ENCODE results near the gene SEC14L5. TPM values are rescaled to one million over a fixed set of nuclear protein-coding genes. Genes with fewer than 3 reads are reported as not detected.

The SEC14L5 gene
- total and polyA plus RNA-seq, 2 experiments from 2014 or later, result 2.6 to 5.9 TPM

DNA sequence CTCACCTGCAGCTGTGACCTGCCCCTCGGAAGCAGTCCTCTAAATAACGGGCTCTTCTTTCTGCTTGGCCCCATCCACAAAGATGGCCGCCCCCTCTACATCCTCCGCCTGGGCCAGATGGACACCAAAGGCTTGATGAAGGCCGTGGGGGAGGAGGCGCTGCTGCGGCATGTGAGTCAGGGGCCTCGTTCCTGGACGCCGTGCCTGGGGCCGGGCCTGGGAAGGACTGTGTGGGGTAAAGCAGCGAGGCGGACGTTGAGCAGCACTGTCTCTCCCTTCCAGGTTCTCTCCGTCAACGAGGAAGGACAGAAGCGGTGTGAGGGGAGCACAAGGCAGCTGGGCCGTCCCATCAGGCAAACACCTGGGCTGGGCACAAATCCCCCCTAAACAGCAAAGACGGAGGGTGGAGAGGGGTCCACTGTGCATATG, 42.5 kb downstream of the SEC14L5 start:
- Mint-ChIP-seq H3K4me3 (no peak overlapping the region), H3K9me3 (no peaks in the 10 kb centered on the region), H3K4me1 (no peaks in the 10 kb centered on the region), H3K27me3 (ENCODE audit: insufficient read depth, low read depth, poor library complexity) (peaks cover 7% of the 10 kb centered on the region), H3K27ac (no peak overlapping the region), H3K36me3 (ENCODE audit: low read depth) (peaks cover 4% of the 10 kb centered on the region; the same call in 1 of the 3 replicates)
- no peaks in the 10 kb centered on the region for H3K4me1 ChIP-seq (ENCODE audit: insufficient read depth)
- no peaks in the 10 kb centered on the region for H3K27me3 ChIP-seq (ENCODE audit: insufficient read depth)
- no peaks in the 10 kb centered on the region for H3F3A ChIP-seq (replicated peaks; ENCODE audit: low read depth)
- H3K27ac ChIP-seq (ENCODE audit: low read depth), result no peak overlapping the region
- no peaks in the 10 kb centered on the region for H3K36me3 ChIP-seq (ENCODE audit: insufficient read depth)
- no peak overlapping the region for H3K4me2 ChIP-seq
- no peaks in the 10 kb centered on the region for H3K79me2 ChIP-seq (replicated peaks; ENCODE audit: insufficient read depth)
- H4K20me1 ChIP-seq (replicated peaks; ENCODE audit: insufficient read depth), result 0 out of 2 replicates have a peak, but pooled peaks cover 3% of the 10 kb centered on the region
- no peak overlapping the region for H3K4me3 ChIP-seq
- TF ChIP-seq CREB1 (CRISPR knock-in tag; IDR thresholded peaks at IDR 0.05; ENCODE audit: low read depth), result no peak
- no peak for TF ChIP-seq JUNB (IDR thresholded peaks at IDR 0.05; ENCODE audit: unreplicated experiment)
- TF ChIP-seq, protein P1, sequence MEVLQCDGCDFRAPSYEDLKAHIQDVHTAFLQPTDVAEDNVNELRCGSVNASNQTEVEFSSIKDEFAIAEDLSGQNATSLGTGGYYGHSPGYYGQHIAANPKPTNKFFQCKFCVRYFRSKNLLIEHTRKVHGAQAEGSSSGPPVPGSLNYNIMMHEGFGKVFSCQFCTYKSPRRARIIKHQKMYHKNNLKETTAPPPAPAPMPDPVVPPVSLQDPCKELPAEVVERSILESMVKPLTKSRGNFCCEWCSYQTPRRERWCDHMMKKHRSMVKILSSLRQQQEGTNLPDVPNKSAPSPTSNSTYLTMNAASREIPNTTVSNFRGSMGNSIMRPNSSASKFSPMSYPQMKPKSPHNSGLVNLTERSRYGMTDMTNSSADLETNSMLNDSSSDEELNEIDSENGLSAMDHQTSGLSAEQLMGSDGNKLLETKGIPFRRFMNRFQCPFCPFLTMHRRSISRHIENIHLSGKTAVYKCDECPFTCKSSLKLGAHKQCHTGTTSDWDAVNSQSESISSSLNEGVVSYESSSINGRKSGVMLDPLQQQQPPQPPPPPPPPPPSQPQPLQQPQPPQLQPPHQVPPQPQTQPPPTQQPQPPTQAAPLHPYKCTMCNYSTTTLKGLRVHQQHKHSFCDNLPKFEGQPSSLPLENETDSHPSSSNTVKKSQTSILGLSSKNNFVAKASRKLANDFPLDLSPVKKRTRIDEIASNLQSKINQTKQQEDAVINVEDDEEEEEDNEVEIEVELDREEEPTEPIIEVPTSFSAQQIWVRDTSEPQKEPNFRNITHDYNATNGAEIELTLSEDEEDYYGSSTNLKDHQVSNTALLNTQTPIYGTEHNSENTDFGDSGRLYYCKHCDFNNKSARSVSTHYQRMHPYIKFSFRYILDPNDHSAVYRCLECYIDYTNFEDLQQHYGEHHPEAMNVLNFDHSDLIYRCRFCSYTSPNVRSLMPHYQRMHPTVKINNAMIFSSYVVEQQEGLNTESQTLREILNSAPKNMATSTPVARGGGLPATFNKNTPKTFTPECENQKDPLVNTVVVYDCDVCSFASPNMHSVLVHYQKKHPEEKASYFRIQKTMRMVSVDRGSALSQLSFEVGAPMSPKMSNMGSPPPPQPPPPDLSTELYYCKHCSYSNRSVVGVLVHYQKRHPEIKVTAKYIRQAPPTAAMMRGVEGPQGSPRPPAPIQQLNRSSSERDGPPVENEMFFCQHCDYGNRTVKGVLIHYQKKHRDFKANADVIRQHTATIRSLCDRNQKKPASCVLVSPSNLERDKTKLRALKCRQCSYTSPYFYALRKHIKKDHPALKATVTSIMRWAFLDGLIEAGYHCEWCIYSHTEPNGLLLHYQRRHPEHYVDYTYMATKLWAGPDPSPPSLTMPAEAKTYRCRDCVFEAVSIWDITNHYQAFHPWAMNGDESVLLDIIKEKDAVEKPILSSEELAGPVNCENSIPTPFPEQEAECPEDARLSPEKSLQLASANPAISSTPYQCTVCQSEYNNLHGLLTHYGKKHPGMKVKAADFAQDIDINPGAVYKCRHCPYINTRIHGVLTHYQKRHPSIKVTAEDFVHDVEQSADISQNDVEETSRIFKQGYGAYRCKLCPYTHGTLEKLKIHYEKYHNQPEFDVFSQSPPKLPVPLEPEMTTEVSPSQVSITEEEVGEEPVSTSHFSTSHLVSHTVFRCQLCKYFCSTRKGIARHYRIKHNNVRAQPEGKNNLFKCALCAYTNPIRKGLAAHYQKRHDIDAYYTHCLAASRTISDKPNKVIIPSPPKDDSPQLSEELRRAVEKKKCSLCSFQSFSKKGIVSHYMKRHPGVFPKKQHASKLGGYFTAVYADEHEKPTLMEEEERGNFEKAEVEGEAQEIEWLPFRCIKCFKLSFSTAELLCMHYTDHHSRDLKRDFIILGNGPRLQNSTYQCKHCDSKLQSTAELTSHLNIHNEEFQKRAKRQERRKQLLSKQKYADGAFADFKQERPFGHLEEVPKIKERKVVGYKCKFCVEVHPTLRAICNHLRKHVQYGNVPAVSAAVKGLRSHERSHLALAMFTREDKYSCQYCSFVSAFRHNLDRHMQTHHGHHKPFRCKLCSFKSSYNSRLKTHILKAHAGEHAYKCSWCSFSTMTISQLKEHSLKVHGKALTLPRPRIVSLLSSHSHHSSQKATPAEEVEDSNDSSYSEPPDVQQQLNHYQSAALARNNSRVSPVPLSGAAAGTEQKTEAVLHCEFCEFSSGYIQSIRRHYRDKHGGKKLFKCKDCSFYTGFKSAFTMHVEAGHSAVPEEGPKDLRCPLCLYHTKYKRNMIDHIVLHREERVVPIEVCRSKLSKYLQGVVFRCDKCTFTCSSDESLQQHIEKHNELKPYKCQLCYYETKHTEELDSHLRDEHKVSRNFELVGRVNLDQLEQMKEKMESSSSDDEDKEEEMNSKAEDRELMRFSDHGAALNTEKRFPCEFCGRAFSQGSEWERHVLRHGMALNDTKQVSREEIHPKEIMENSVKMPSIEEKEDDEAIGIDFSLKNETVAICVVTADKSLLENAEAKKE (CRISPR knock-in tag; IDR thresholded peaks at IDR 0.05), result no peak
- TF ChIP-seq NANOG (IDR thresholded peaks at IDR 0.05; ENCODE audit: borderline replicate concordance), result no peak
- TF ChIP-seq ZNF331 (CRISPR knock-in tag; IDR thresholded peaks at IDR 0.05; ENCODE audit: low read depth), result no peak
- TF ChIP-seq, protein P2, sequence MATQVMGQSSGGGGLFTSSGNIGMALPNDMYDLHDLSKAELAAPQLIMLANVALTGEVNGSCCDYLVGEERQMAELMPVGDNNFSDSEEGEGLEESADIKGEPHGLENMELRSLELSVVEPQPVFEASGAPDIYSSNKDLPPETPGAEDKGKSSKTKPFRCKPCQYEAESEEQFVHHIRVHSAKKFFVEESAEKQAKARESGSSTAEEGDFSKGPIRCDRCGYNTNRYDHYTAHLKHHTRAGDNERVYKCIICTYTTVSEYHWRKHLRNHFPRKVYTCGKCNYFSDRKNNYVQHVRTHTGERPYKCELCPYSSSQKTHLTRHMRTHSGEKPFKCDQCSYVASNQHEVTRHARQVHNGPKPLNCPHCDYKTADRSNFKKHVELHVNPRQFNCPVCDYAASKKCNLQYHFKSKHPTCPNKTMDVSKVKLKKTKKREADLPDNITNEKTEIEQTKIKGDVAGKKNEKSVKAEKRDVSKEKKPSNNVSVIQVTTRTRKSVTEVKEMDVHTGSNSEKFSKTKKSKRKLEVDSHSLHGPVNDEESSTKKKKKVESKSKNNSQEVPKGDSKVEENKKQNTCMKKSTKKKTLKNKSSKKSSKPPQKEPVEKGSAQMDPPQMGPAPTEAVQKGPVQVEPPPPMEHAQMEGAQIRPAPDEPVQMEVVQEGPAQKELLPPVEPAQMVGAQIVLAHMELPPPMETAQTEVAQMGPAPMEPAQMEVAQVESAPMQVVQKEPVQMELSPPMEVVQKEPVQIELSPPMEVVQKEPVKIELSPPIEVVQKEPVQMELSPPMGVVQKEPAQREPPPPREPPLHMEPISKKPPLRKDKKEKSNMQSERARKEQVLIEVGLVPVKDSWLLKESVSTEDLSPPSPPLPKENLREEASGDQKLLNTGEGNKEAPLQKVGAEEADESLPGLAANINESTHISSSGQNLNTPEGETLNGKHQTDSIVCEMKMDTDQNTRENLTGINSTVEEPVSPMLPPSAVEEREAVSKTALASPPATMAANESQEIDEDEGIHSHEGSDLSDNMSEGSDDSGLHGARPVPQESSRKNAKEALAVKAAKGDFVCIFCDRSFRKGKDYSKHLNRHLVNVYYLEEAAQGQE (IDR thresholded peaks at IDR 0.05; ENCODE audit: unreplicated experiment), result no peak
- TF ChIP-seq EZH2 (IDR thresholded peaks at IDR 0.05; ENCODE audit: low read depth, unreplicated experiment), result no peak
- TF ChIP-seq ZNF114 (CRISPR knock-in tag; IDR thresholded peaks at IDR 0.05), result no peak
- no peak for TF ChIP-seq STAT1 (IDR thresholded peaks at IDR 0.05; ENCODE audit: unreplicated experiment)
- TF ChIP-seq EZH2phosphoT487 (IDR thresholded peaks at IDR 0.05; ENCODE audit: unreplicated experiment), result no peak
- TF ChIP-seq POLR2AphosphoS5 (IDR thresholded peaks at IDR 0.05; ENCODE audit: low read depth), result no peak
- TF ChIP-seq, protein P3, sequence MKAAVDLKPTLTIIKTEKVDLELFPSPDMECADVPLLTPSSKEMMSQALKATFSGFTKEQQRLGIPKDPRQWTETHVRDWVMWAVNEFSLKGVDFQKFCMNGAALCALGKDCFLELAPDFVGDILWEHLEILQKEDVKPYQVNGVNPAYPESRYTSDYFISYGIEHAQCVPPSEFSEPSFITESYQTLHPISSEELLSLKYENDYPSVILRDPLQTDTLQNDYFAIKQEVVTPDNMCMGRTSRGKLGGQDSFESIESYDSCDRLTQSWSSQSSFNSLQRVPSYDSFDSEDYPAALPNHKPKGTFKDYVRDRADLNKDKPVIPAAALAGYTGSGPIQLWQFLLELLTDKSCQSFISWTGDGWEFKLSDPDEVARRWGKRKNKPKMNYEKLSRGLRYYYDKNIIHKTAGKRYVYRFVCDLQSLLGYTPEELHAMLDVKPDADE (IDR thresholded peaks at IDR 0.05), result no peak
- TF ChIP-seq, protein P4, sequence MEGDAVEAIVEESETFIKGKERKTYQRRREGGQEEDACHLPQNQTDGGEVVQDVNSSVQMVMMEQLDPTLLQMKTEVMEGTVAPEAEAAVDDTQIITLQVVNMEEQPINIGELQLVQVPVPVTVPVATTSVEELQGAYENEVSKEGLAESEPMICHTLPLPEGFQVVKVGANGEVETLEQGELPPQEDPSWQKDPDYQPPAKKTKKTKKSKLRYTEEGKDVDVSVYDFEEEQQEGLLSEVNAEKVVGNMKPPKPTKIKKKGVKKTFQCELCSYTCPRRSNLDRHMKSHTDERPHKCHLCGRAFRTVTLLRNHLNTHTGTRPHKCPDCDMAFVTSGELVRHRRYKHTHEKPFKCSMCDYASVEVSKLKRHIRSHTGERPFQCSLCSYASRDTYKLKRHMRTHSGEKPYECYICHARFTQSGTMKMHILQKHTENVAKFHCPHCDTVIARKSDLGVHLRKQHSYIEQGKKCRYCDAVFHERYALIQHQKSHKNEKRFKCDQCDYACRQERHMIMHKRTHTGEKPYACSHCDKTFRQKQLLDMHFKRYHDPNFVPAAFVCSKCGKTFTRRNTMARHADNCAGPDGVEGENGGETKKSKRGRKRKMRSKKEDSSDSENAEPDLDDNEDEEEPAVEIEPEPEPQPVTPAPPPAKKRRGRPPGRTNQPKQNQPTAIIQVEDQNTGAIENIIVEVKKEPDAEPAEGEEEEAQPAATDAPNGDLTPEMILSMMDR (conservative IDR thresholded peaks at IDR 0.05; ENCODE audit: low read depth in 2 of 2), result no peak
- no peaks in the 10 kb centered on the region for H3K9me2 ChIP-seq (ENCODE audit: insufficient read depth)
- no peak for ATAC-seq
- no peak for DNase-seq (ENCODE audit: low spot score)
- no peak overlapping the region for H2AFZ ChIP-seq
